ENCODE data around the gene CA4.

Gene CA4

GRCh38 chr17:60134396-60135150, 15.2 kb upstream of the CA4 start:
- peak; percentile 11 for DNase-seq

GRCh38 chr17:60135151-60135950, 14.4 kb upstream of the CA4 start:
- DNase-seq, result peak; percentile 83

- DNase-seq, result no peak
Observed at GRCh38 chr17:60135951-60136666, 13.7 kb upstream of the CA4 start.

GRCh38 chr17:60137731-60138130, 12.0 kb upstream of the CA4 start:
- DNase-seq, result no peak

- no peak for DNase-seq
Observed at GRCh38 chr17:60138769-60139437, 10.9 kb upstream of the CA4 start.

- DNase-seq, result no peak
Observed at GRCh38 chr17:60139438-60140285, 10.1 kb upstream of the CA4 start.

GRCh38 chr17:60141111-60142018, 8.4 kb upstream of the CA4 start:
- no peak for DNase-seq

- DNase-seq, result peak; percentile 76
Observed at GRCh38 chr17:60142872-60143499, 6.8 kb upstream of the CA4 start.

GRCh38 chr17:60145006-60145935, 4.5 kb upstream of the CA4 start:
- no peak for DNase-seq

- DNase-seq, result no peak
Observed at GRCh38 chr17:60146206-60146605, 3.6 kb upstream of the CA4 start.

GRCh38 chr17:60147553-60148223, 2.1 kb upstream of the CA4 start:
- no peak for DNase-seq

GRCh38 chr17:60148373-60148772, 1.4 kb upstream of the CA4 start:
- no peak for DNase-seq

- DNase-seq, result no peak
Observed at GRCh38 chr17:60151355-60151754, 1.6 kb downstream of the CA4 start.

GRCh38 chr17:60153606-60154390, 4.0 kb downstream of the CA4 start:
- no peak for DNase-seq

GRCh38 chr17:60154616-60155426, 5.0 kb downstream of the CA4 start:
- DNase-seq, result no peak

- no peak for DNase-seq
Observed at GRCh38 chr17:60155427-60155814, 5.6 kb downstream of the CA4 start.

GRCh38 chr17:60155815-60156214, 6.0 kb downstream of the CA4 start:
- no peak for DNase-seq

Data from NCI-H1105 treated with DMSO at 0.1 percent for 48 hours (cell line).